Adrenal gland (tissue), 12 donors: ENCODE results near the gene OLFM3. TPM values are rescaled to one million over a fixed set of nuclear protein-coding genes. Genes with fewer than 3 reads are reported as not detected.

Experiments used
- DNase-seq, 7 donors: peaks; one replicate each; pipeline ENCODE4 v3.0.0-alpha.2; 2019 to 2020
- H3K27ac ChIP-seq, 5 donors: fragments of 200-600 bp; sonication (generic) in 4 of 5; 1 replicate in 3 of 5; 2 replicates in 2 of 5; pipeline versions ENCODE4 v1.5.1 to v1.8.0; 2016 to 2020; ENCODE audit warnings: mild to moderate bottlenecking in 1 of 5
- H3K27me3 ChIP-seq: fragments of 200-600 bp; 2 replicates; pipeline ENCODE4 v1.8.0; 2021
- H3K36me3 ChIP-seq, 2 donors: fragments of 200-600 bp; replicated peaks in 1 of 2; 1 replicate in 1 of 2; 2 replicates in 1 of 2; pipeline versions ENCODE4 v1.5.1 to v1.8.0; 2018 to 2022
- H3K4me1 ChIP-seq, 2 donors: fragments of 200-600 bp; replicated peaks in 1 of 2; 1 replicate in 1 of 2; 2 replicates in 1 of 2; pipeline versions ENCODE4 v1.5.1 to v1.8.0; 2018 to 2021
- H3K4me3 ChIP-seq, 4 donors: fragments of 200-600 bp; sonication (generic) in 3 of 4; one replicate each; pipeline ENCODE4 v1.5.1; 2016 to 2018
- H3K9me3 ChIP-seq, 3 donors: fragments of 200-600 bp; sonication (generic) in 1 of 3; replicated peaks in 1 of 3; 1 replicate in 2 of 3; 2 replicates in 1 of 3; pipeline versions ENCODE4 v1.5.1 to v1.8.0; 2016 to 2021
- POLR2A ChIP-seq, 2 donors: fragments of 450-650 bp; IDR thresholded peaks; one replicate each; pipeline ENCODE4 v1.6.1; 2017; ENCODE audit warnings: antibody characterized with exemption in 2 of 2, mild to moderate bottlenecking in 2 of 2, moderate library complexity in 1 of 2
- WGBS, 4 donors: extraction: QIAGEN DNeasy Blood & Tissue Kit in 2 of 4; methylation state at CpG; one replicate each; pipeline versions ENCODE4 v1.1.5 to v1.1.7; 2013 to 2017; 5-methylcytosine and 5-hydroxymethylcytosine counted together
- intact Hi-C, 2 donors: fragments of 100-400 bp; cut with DNase I; formaldehyde crosslinking; loops; one replicate each; pipeline versions ENCODE4 v1.14.1 to v1.15.0; 2022 to 2023
- polyA plus RNA-seq, 3 donors: library from polyadenylated mRNA; stranded (reverse); fragments of 200-250 nt in 2 of 3; fragments of 350-450 nt in 1 of 3; fragmentation: Illumina TruSeq in 1 of 3; extraction: RNeasy Lipid Tissue Mini Kit (QIAGEN cat#74804) in 1 of 3; gene quantifications; one replicate each; pipeline ENCODE4 v1.2.3, GENCODE V29; 2013 to 2014
- total RNA-seq, 9 donors: library from RNA; depleted of rRNA in 4 of 9; stranded (reverse); fragments of >200 nt in 4 of 9; fragments of 120-200 nt in 1 of 9; fragmentation: NEBNext Ultra II Directional in 1 of 9; extraction: Animal tissue kit (Norgen Biotek cat#: 25700) in 1 of 9; gene quantifications; one replicate each; pipeline versions ENCODE4 v1.1.0 to v1.2.4, GENCODE V29; 2013 to 2023
- TF ChIP-seq, protein P1 (sequence below), 6 experiments: fragments of 450-650 bp in 4 of 6; fragments of 200-600 bp in 2 of 6; sonication (generic) in 1 of 6; IDR thresholded peaks; 1 replicate in 5 of 6; 2 replicates in 1 of 6; pipeline versions ENCODE4 v1.5.1 to v1.8.0; 2016 to 2021; ENCODE audit warnings: antibody characterized with exemption in 6 of 6, mild to moderate bottlenecking in 2 of 6, moderate library complexity in 1 of 6
- donor health status: healthy with polysubstance abuse.
- donor health status: Bipolar disorder and iron deficiency.
- donor health status: DM: yes; HTN: yes; CAD: no.
- donor health status: DM: no; HTN: no; CAD: no.
- donor health status: DM: no; HTN: no; CAD: no.
- donor health status: DM: yes; HTN: yes; CAD: no.

The OLFM3 gene
- total and polyA plus RNA-seq, 12 donors, result 0.07 to 1.5 (median 0.26) TPM; not detected in 6

DNA sequence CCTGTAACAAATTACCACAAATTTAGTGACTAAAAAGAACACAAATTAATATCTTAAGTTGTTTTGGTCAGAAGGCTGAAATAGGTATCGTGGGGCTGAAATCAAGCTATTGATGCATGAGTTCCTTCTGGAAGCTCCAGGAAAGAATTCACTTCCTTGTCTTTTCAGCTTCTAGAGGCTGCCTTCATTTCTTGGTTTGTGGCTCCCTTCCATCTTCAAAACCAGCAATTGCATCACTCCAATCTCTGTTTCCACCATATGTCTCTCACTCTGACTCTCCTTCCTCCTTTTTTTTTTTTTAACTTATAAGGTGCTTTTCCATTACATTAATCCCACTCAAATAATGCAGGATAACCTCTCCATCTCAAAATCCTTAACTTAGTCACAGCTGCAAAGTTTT, 78.4 kb downstream of the OLFM3 start:
- no peaks in the 10 kb centered on the region for H3K27me3 ChIP-seq
- 82 to 90% (median 86%) methylated on average over 1 of the region's 1 CpG for WGBS, 4 donors
- no peak for DNase-seq
- intact Hi-C loops, result no loop called here
- H3K9me3 ChIP-seq, result no peaks in the 10 kb centered on the region
- no peaks in the 10 kb centered on the region for H3K4me1 ChIP-seq
- no peaks in the 10 kb centered on the region for H3K36me3 ChIP-seq
- TF ChIP-seq, protein P1, sequence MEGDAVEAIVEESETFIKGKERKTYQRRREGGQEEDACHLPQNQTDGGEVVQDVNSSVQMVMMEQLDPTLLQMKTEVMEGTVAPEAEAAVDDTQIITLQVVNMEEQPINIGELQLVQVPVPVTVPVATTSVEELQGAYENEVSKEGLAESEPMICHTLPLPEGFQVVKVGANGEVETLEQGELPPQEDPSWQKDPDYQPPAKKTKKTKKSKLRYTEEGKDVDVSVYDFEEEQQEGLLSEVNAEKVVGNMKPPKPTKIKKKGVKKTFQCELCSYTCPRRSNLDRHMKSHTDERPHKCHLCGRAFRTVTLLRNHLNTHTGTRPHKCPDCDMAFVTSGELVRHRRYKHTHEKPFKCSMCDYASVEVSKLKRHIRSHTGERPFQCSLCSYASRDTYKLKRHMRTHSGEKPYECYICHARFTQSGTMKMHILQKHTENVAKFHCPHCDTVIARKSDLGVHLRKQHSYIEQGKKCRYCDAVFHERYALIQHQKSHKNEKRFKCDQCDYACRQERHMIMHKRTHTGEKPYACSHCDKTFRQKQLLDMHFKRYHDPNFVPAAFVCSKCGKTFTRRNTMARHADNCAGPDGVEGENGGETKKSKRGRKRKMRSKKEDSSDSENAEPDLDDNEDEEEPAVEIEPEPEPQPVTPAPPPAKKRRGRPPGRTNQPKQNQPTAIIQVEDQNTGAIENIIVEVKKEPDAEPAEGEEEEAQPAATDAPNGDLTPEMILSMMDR (IDR thresholded peaks at IDR 0.05), result no peak
- no peak for TF ChIP-seq POLR2A (IDR thresholded peaks at IDR 0.05)
- no peak overlapping the region for H3K4me3 ChIP-seq
- no peak overlapping the region for H3K27ac ChIP-seq

GRCh38 chr1:101915597-101915996, 81.1 kb downstream of the OLFM3 start:
- Histone ChIP-seq H3K36me3 (no peaks in the 10 kb centered on the region), H3K4me3 (no peak overlapping the region), H3K27ac (no peak overlapping the region), H3K27me3 (no peaks in the 10 kb centered on the region), H3K4me1 (no peaks in the 10 kb centered on the region), H3K9me3 (no peaks in the 10 kb centered on the region)
- WGBS, 4 donors, result 38 to 47% (median 41%) methylated on average over 5 of the region's 5 CpGs
- intact Hi-C loops, result no loop called here
- TF ChIP-seq POLR2A (IDR thresholded peaks at IDR 0.05), result no peak
- TF ChIP-seq, protein P1 (IDR thresholded peaks at IDR 0.05), result no peak
- DNase-seq, result no peak

DNA sequence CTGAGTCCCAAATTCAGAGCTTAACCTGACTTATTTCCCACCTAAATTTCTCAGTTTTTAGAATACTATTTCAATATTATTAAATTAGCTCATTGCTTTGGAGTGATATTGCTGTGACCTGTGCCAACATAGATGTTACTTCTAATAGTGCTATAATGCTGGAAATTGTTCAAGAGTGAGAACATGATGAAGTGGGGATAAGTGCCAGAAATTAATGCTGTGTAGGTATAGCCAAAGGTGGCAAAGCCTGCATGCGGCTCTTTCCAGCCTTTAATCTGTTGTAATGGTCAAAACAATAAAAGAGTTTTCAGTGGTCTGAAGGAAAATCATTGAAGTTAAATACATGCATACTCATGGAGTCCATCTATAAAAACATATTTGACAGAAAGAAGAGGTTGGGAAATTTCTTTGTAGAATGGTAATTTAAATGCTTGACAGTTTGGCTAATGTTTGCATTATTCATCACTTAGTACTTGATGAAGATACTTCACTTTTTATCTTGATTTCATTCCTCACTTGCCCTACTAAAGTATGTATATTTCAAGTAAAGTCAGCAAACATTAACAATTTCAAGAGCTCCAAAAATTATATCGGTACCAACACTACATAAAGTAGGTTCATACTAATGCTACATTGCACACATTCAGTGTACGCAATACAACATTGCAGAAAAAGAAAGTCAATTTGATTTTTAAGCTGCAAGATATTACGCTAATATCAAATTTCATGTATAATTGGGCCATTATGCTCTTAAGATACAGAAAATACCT, 82.1 kb downstream of the OLFM3 start:
- H3K27ac ChIP-seq, result no peak overlapping the region
- H3K9me3 ChIP-seq, result no peaks in the 10 kb centered on the region
- intact Hi-C loops, result no loop called here
- no peaks in the 10 kb centered on the region for H3K36me3 ChIP-seq
- H3K4me3 ChIP-seq, result no peak overlapping the region
- H3K4me1 ChIP-seq, result no peaks in the 10 kb centered on the region
- no peak for DNase-seq
- WGBS, 4 donors, result 80 to 87% (median 84%) methylated on average over 4 of the region's 4 CpGs
- TF ChIP-seq POLR2A (IDR thresholded peaks at IDR 0.05), result no peak
- TF ChIP-seq, protein P1 (IDR thresholded peaks at IDR 0.05), result no peak
- no peaks in the 10 kb centered on the region for H3K27me3 ChIP-seq

DNA sequence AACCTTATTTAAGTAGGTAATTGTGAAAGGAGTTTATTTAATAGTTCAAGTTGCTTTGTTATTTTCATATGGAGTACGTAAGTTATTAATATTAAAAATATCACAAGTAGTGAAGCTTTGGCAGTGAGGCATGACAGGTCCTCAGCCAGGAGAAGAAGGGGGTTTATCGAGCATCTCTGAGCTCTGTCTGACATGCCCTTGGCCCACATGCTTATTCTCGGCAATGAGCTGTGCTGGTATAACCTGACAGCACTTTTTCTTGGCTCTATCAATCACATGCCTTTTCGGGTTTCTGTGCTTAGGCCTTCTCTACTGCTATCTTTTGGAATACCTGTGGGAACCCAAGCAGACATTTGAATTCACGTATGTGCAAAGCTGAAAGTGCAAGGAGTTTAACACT, 84.8 kb downstream of the OLFM3 start:
- intact Hi-C loops, result no loop called here
- Histone ChIP-seq H3K4me1 (no peaks in the 10 kb centered on the region), H3K4me3 (no peak overlapping the region), H3K27me3 (no peaks in the 10 kb centered on the region), H3K9me3 (no peaks in the 10 kb centered on the region), H3K27ac (no peak overlapping the region), H3K36me3 (no peaks in the 10 kb centered on the region)
- TF ChIP-seq, protein P1 (IDR thresholded peaks at IDR 0.05), result no peak
- no peak for TF ChIP-seq POLR2A (IDR thresholded peaks at IDR 0.05)
- 62 to 79% (median 66%) methylated on average over 5 of the region's 5 CpGs for WGBS, 4 donors
- DNase-seq, result no peak
